ENCODE data around the gene EPHB3.
"Not testable (repeated sequence)": the region's sequence is repeated elsewhere in the genome, so short reads cannot be mapped to it uniquely, and the experiment has no call there.

The EPHB3 gene

GRCh38 chr3:184598574-184598927, 37.0 kb downstream of the EPHB3 start:
- no peak for DNase-seq (ENCODE audit: low read depth in 4 of 4, low spot score in 1 of 4)

GRCh38 chr3:184599143-184599542, 37.6 kb downstream of the EPHB3 start:
- no peak for DNase-seq (ENCODE audit: low read depth in 4 of 4, low spot score in 1 of 4)

GRCh38 chr3:184600685-184601377, 39.2 kb downstream of the EPHB3 start:
- DNase-seq (ENCODE audit: low read depth in 4 of 4, low spot score in 1 of 4) = no peak

- no peak for DNase-seq (ENCODE audit: low read depth in 4 of 4, low spot score in 1 of 4)
Measured at GRCh38 chr3:184601576-184602371, 40.2 kb downstream of the EPHB3 start.

- no peak for DNase-seq (ENCODE audit: low read depth in 4 of 4, low spot score in 1 of 4)
Measured at GRCh38 chr3:184602372-184603150, 41.0 kb downstream of the EPHB3 start.

GRCh38 chr3:184603151-184604030, 41.8 kb downstream of the EPHB3 start:
- DNase-seq (ENCODE audit: low read depth in 4 of 4, low spot score in 1 of 4) = no peak

- DNase-seq (ENCODE audit: low read depth in 4 of 4, low spot score in 1 of 4) = no peak
Measured at GRCh38 chr3:184604039-184604601, 42.5 kb downstream of the EPHB3 start.

GRCh38 chr3:184604615-184605290, 43.2 kb downstream of the EPHB3 start:
- DNase-seq (ENCODE audit: low read depth in 4 of 4, low spot score in 1 of 4) = no peak

GRCh38 chr3:184608209-184608608, 46.6 kb downstream of the EPHB3 start:
- no peak for DNase-seq (ENCODE audit: low read depth in 4 of 4, low spot score in 1 of 4)

- DNase-seq (ENCODE audit: low read depth in 4 of 4, low spot score in 1 of 4) = no peak
Measured at GRCh38 chr3:184609476-184610244, 48.1 kb downstream of the EPHB3 start.

GRCh38 chr3:184610245-184610871, 48.8 kb downstream of the EPHB3 start:
- DNase-seq (ENCODE audit: low read depth in 4 of 4, low spot score in 1 of 4) = no peak

- DNase-seq (ENCODE audit: low read depth in 4 of 4, low spot score in 1 of 4) = no peak
Measured at GRCh38 chr3:184611607-184612281, 50.2 kb downstream of the EPHB3 start.

- no peak for DNase-seq (ENCODE audit: low read depth in 4 of 4, low spot score in 1 of 4)
Measured at GRCh38 chr3:184615396-184615795, 53.8 kb downstream of the EPHB3 start.

- DNase-seq (ENCODE audit: low read depth in 4 of 4, low spot score in 1 of 4) = no peak
Measured at GRCh38 chr3:184616436-184616835, 54.9 kb downstream of the EPHB3 start.

GRCh38 chr3:184617306-184617705, 55.7 kb downstream of the EPHB3 start:
- DNase-seq (ENCODE audit: low read depth in 4 of 4, low spot score in 1 of 4) = not testable (repeated sequence)

- no peak for DNase-seq (ENCODE audit: low read depth in 4 of 4, low spot score in 1 of 4)
Measured at GRCh38 chr3:184618811-184619210, 57.2 kb downstream of the EPHB3 start.

- no peak for DNase-seq (ENCODE audit: low read depth in 4 of 4, low spot score in 1 of 4)
Measured at GRCh38 chr3:184619369-184619768, 57.8 kb downstream of the EPHB3 start.

GRCh38 chr3:184619787-184620430, 58.3 kb downstream of the EPHB3 start:
- DNase-seq (ENCODE audit: low read depth in 4 of 4, low spot score in 1 of 4) = no peak

All from stimulated activated CD4-positive, alpha-beta T cell treated with anti-CD3 and anti-CD28 coated beads, Interleukin-1b, Interleukin-23, amount 100 ng/mL, for 24 hours (primary cell).